Caki2 (cell line): ENCODE data around the gene CLEC6A. TPM values are rescaled to one million over a fixed set of nuclear protein-coding genes. Genes with fewer than 3 reads are reported as not detected.
"Not testable (repeated sequence)": the region's sequence is repeated elsewhere in the genome, so short reads cannot be mapped to it uniquely, and the experiment has no call there.

Source experiments
- DNase-seq: peaks from one replicate; pipeline ENCODE4 v3.0.0-alpha.2; 2015; ENCODE audit warnings: low read depth
- in situ Hi-C: cut with HindIII; loops from 2 replicates; pipeline ENCODE4 v1.10.0; 2016; ENCODE audit warnings: low sequenced_read_pairs, low pct_unique_long_range_greater_than_20kb, mixed read lengths
- total RNA-seq: library from RNA; depleted of rRNA; stranded (reverse); fragments of >200 nt; shearing (Covaris generic); gene quantifications from 2 replicates; pipeline ENCODE4 v1.2.3, GENCODE V29; 2014; ENCODE audit warnings: low replicate concordance

The CLEC6A gene
- total RNA-seq, 1 experiment from 2014 or later = not detected

DNA sequence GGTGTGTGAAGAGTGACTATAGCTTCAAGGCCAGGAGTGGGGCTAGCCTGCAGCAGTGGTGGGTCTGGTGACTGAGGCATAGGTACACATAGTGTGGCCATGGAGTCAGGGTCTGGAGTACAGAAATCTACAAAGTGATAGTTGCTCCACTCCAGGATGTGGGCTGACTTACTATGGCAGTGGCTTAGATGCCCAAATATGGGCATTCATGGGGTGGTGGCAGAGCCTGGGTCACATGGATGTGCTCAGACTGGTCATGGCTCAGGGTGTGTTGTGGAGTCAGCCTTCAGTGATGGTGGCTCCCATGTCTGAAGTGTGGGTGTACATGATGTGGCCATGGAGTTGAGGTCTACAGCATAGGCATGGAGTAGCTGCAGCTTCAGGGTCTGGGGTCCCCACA lies 27.3 kb downstream of the CLEC6A start:
- in situ Hi-C loops = no loop called here

DNA sequence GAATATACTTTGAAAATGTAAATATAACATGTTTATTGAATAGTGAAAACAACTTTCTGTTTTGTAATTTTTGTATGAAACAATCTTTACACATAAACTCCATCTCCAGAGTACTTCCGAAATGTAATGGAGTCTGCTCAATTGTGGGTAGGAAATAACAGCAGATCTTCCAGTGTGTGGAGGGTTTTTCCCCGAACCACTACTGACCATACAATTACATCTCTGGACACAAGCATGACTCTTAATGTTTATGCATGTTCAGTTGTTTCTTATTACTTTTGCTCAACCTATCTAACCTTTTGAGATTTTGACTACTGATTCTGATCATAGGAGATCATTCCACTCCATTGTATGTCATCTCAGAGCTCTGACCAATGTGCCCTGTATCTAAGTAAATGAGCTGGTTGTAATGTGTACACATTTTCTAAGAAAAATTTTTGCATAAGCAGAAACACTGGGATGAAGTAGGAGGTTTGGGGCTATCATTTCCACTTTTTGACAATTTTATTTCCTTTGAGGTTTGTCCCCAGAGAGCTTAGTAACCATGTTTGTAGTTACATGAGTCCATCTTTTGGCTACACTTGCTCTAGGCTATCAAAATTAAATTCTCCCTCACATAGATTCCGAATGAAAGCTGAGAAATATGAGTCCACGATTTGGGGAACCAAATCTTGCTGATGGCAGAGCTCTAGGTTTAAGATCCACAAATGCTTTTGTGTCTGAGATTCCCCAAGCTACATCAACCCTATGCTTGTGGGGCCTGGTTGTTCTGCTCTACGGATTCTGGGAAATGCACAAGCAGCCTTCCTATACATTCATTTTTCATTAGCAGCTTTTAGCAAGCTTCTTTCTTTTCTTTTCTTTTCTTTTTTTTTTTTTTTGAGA lies 36.1 kb downstream of the CLEC6A start:
- DNase-seq = no peak
- in situ Hi-C loops = no loop called here

More for the DNA sequence above, 27.3 kb downstream of the CLEC6A start:
- DNase-seq = no peak

DNA sequence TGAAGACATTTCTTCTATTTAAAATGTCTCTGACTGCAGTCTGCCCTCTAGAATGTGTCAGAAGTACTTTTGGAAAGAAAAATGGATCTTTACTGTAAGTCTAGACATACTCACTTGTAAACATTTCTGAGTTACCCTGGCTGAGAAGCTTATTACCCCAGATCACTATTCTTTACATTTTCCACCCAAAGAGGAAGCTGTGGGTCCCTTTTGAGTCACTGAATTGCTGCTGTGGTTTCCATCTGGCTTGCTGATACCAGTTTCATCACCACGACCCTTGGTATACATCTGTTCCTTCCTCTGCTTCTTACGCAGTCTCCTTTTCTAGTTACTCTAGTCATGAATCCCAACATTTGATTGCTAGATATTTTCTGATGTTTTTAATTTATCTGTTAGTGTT lies 37.3 kb downstream of the CLEC6A start:
- in situ Hi-C loops = no loop called here
- no peak for DNase-seq

DNA sequence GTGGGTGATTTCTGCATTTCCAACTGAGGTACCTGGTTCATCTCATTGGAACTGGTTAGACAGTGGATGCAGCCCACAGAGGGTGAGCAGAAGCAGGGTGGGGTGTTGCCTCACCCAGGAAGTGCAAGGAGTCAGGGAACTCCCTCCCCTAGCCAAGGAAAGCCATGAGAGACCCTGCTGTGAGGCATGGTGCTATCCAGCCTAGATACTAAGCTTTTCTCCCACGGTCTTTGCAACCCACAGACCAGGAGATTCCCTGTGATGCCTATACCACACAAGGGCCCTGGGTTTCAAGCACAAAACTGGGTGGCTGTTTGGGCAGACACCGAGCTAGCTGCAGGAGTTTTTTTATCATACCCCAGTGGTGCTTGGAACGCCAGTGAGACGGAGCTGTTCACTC lies 39.9 kb downstream of the CLEC6A start:
- DNase-seq, in situ Hi-C loops: not testable (repeated sequence)

DNA sequence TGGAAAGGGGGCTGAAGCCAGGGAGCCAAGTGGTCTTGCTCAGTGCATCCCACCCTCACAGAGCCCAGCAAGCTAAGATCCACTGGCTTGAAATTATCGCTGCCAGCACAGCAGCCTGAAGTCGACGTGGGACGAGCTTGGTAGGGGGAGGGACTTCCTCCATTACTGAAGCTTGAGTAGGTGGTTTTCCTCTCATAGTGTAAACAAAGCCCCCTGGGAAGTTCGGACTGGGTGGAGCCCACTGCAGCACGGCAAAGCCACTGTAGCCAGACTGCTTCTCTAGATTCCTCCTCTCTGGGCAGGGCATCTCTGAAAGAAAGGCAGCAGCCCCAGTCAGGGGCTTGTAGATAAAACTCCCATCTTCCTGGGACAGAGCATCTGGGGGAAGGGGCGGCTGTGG lies 40.3 kb downstream of the CLEC6A start:
- DNase-seq, in situ Hi-C loops: not testable (repeated sequence)

DNA sequence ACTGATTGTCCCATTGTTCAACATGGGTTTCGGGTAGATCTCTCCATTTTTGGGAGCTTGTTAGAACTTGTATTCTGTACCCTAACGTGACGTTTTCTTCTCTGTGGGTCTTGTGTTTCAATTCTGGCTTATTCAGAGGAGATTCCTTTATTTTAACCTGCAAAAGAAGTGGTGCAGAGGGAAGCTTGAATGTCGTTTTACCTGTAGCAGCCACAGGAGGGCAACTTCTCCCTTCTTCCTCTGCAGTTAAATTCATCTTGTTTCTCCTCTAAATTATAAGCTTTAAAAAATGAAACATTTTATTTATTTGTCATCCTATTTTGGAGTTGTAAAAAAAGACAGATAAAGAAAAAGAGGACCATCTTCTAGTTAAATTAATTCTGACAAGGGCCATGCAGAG lies 43.9 kb downstream of the CLEC6A start:
- in situ Hi-C loops = no loop called here
- DNase-seq = peak; percentile 2

DNA sequence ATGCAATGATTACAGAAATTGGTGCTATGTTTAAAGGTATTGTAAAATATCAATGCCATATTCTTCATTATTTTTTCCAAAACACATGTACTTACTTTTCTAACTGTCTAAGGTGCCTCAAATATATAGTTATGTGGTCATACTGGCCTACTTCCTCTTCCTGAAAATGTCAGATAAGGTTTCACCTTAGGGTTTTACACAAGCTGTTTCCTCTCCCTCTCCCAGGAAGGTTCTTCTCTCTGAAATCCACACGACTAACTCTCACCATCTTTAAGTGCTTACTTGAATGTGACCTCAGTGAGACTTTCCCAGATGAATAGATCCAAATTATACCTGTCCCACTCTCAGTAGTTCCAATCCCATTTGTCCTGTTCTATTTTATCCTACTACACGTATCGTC lies 46.0 kb downstream of the CLEC6A start:
- in situ Hi-C loops = no loop called here
- DNase-seq = no peak

DNA sequence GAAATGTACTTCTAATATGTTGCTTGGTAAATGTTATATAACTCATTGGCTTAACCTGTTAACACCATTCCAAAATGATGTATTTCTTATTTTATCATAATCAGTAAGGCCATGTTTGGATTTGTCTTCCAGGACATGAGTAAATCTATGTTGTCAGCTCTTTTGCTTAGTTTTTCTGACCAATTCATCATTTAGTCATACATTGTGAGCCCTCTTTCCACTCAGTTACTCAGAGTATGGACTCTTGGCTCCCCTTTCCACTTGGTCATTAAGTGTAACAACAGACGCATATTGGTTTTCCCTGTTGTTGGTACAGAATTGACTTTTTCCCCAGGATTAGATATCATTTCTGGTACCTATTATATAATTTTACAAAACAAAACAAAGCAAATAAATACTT lies 48.6 kb downstream of the CLEC6A start:
- in situ Hi-C loops = no loop called here
- no peak for DNase-seq

DNA sequence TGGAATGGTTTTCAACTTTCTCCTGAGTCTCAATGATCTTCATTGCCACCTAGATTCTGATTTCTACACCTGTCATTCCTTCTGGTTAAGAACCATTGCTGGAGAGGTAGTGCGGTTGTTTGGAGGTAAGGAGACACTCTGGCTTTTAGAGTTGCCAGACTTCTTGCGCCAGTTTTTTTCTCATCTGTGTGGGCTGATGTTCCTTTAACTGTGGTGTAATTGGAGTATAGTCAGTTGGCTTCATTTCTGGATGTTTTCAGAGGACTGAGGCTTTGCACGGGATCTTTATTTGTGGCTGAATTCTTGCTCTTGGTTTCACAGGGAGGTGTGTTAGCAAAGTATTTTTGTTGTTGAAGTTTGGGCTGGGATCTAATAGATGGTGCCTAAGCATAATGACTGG lies 51.8 kb downstream of the CLEC6A start:
- in situ Hi-C loops = no loop called here
- DNase-seq = no peak

DNA sequence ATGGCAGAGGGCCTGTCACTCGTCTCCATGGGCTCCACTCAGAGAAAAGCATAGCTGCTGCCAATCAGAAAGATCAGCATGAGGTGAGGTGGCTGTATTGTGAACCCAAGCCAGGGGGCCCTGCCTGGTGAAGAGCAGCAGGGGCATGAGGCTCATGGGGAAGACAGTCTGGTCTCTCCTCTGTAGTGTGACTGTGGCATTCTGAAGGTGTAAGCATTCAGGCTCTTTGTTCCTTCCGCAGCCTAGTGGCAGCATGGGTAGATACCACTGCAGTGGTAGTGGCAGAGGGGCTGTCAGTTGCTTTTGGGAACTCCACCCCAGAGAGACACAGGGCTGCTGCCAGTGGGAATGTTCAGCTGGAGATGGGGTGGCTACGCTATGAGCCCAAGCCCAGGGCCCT lies 52.5 kb downstream of the CLEC6A start:
- in situ Hi-C loops = no loop called here
- DNase-seq = no peak

DNA sequence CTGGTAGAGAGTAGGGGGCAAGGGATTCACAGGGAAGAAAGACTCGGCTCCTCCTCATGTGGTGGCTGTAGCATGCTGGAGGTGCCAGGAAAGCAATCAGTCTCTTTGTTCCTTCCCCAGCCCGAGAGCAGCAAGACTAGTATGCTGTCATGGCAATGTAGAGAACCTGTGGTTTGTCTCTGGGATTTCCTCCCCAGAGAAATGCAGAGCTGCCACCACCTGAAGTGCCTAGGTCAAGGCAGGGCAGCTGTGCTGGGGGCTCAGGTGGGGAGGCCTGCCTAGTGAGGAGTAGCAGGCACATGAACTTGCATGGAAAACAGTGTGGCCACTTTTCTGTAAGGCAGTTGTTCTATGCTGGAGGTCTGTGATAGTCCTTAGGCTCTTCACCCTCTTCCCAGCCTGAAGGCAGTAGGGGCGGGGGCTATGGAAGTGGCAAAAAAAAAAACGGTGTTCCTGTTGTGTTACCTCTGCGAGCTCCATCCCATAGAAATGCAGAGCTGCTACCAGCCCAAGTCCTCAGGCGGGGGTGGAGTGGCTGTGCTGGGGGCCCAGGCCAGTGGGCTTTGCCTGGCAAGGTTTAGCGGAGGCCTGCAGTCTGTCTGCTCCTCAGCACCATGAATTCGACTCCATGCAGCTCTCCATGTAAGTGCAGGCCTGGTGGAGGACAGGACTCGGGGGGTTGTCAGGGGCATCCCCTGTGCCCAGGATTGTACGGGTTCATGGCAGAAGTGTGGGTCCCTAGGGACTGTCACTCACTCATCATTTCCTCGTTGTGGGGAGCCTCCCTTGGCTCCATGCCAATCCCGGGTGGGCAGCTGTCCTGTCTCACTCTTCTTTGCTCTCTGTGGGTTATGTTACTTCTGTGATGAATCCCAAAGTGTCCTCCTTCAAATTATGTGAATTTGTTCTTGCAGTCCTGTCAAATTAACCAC lies 53.4 kb downstream of the CLEC6A start:
- in situ Hi-C loops = no loop called here

DNA sequence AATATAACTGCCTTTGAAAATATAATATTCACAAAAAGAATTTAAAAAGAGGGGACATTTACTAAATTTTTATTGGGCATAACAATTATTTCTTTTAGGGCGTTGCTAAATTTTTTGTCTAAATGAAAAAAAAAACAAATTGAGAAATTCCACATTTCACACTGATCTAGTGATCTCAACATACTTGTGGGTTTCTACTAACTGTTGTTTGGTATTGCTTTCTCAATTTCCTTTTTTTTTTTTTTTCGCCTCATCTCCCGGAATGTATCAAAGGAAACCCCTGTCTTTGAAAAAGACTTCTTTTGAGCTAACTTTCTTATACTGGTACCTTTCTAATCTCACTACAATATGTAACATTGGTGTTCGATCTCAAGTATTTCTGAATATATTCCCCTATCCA lies 57.5 kb downstream of the CLEC6A start, which contains the start of gene CLEC4D:
TSS of gene CLEC4D (plus strand) at position 248 of the 400 bp plus-strand sequence. CDS start 230 bp downstream, outside the sequence.
- no peak for DNase-seq
- in situ Hi-C loops = no loop called here

More for the DNA sequence above, 53.4 kb downstream of the CLEC6A start:
- DNase-seq = no peak

DNA sequence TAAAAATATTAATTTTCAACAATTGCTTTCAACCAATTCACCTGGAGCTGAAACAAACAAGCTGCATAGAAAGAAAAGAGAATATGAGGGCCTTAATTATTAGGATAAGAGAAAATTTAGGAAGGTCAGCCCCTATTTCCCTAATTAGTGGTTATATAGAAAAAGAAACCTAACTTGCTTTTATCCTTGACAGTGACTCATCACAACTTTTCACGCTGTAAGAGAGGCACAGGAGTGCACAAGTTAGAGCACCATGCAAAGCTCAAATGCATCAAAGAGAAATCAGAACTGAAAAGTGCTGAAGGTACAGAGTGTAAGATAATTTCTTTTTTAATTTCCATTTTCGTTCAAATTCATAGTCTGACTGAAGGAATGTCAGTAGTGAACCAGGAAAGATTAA lies 62.2 kb downstream of the CLEC6A start:
- in situ Hi-C loops = no loop called here
- DNase-seq = no peak

DNA sequence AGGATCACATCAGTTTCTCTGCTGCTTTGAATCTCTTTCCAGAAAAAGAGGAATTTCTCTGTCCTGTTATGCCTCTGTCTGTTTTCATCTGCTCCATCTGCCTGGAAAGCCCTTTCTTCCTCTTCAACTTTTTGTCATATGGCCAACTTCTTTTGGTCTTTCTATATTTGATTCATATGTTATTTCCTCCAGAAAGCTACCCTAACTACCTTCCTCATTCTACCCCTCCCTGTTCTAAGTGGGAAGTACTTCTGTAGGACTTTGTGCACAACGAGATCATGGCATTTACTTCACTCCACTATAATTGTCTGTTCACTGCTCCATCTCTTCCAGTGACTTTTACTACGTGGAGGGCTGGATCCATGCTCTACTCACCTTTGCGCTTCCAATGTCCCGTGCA lies 63.4 kb downstream of the CLEC6A start:
- in situ Hi-C loops = no loop called here
- no peak for DNase-seq

DNA sequence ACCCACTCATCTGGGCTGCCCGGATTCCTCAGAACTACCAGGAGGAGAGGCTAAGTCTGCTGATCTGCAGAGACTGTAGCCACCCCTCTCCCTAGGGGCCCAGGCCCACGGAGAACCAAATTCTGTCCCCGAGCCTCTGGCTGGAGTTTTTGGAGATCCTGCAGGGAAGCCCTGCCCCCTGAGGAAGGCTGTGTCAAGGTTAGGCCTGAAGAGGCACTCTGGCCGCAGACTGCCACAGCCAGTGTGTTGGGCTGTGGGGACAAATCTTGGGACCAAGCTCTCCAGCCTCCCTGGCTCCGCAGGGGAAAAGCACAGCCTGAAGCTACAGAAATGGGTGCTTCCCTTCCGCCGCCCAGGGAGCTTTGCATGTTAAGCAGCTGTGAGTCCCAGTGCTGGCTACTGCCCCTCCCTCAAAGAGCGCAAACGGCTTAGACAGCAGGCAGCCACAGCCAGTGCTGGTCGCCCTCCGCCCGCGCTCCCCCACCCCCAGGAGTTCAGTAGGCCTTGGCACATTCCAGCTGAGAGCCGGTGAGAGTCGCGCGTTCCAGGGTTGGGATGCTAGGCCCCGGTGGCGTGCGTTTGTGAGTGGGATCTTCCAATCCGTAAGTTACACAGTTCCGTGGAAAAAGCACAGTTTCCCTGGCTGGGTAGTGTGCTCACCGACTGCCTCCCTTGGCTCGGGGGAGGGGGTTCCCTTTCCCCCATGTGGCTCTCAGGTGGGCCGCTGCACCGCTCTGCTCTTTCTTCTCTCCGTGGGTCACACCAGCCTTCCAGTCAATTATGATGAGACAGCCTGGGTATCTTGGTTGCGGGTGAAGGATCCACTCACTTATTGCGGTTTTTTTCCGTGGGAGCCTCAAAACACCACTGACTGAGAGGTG lies 71.7 kb downstream of the CLEC6A start:
- in situ Hi-C loops = no loop called here
- no peak for DNase-seq
